Measurements from ENCODE around the gene FCAMR. TPM values are rescaled to one million over a fixed set of nuclear protein-coding genes. Genes with fewer than 3 reads are reported as not detected.
A peak's percentile ranks its signal among the peaks of the same experiment; 100 is the strongest.

The FCAMR gene
- polyA plus RNA-seq, 3 donors, result not detected

- Histone ChIP-seq H2AFZ (ENCODE audit: insufficient read depth, low read depth, low read length, poor library complexity, severe bottlenecking) (peak overlapping the region; percentile 37), H3K4me3 (replicated peaks in 1 of 3; ENCODE audit: low read depth in 2 of 3, low read length in 3 of 3) (peak overlapping the region in 1 of 3 experiments; percentile 49)
- H3K36me3 Mint-ChIP-seq, result peaks cover 0 to 14% of the 10 kb centered on the region in 2 donors
Measured at GRCh38 chr1:206909161-206909882, 60.9 kb downstream of the FCAMR start.

DNA sequence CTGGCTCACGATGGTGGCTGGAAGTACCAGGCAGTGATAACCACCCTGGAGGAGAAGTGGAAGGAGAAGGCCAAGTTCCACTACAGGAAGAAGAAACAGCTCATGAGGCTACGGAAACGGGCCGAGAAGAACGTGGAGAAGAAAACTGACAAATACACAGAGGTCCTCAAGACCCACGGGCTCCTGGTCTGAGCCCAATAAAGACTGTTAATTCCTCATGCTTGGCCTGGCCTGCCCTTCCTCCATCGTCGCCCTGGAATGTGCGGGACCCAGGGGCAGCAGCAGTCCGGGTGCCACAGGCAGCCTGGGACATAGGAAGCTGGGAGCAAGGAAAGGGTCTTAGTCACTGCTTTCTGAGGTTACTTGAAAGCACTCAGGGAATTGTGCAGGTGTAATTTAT, 62.2 kb downstream of the FCAMR start:
- no peak overlapping the region for H3K4me2 ChIP-seq (replicated peaks; ENCODE audit: extremely low read depth, low read length, poor library complexity, severe bottlenecking)
- peaks cover 0 to 14% of the 10 kb centered on the region in 2 donors for H3K36me3 Mint-ChIP-seq
- peak overlapping the region in 1 of 2 donors; percentile 77 for H3K4me3 Mint-ChIP-seq
- H3K79me2 ChIP-seq (ENCODE audit: insufficient read depth, low read length), result no peaks in the 10 kb centered on the region
- no peak for DNase-seq
- H3K4me1 ChIP-seq (ENCODE audit: control insufficient read depth in 1 of 2, insufficient read depth in 2 of 2, low read length in 2 of 2), result peaks cover 10 to 19% of the 10 kb centered on the region in 2 donors
- no peaks in the 10 kb centered on the region for H4K20me1 ChIP-seq (ENCODE audit: insufficient read depth, low read length)
- peaks cover 30 to 36% of the 10 kb centered on the region in 2 donors for H3K27me3 ChIP-seq (ENCODE audit: control insufficient read depth in 2 of 2, insufficient read depth in 2 of 2, low read length in 2 of 2)
- peaks cover 24% of the 10 kb centered on the region for H3K4me1 Mint-ChIP-seq
- no peak overlapping the region for H3K9ac ChIP-seq (ENCODE audit: insufficient read depth, low read length, poor library complexity, severe bottlenecking)
- H2AFZ ChIP-seq (ENCODE audit: insufficient read depth, low read depth, low read length, poor library complexity, severe bottlenecking), result no peak overlapping the region
- peaks cover 32 to 51% (median 35%) of the 10 kb centered on the region in 3 donors for H3K27me3 Mint-ChIP-seq (ENCODE audit: low read depth in 3 of 3)
- no peak overlapping the region for H3K4me3 ChIP-seq (replicated peaks in 1 of 3; ENCODE audit: low read depth in 2 of 3, low read length in 3 of 3)
- H3K27ac Mint-ChIP-seq, result no peak overlapping the region
- intact Hi-C loops (cut with micrococcal nuclease), result no loop called here
- no peak overlapping the region for H3K27ac ChIP-seq (ENCODE audit: low read depth in 1 of 2, low read length in 2 of 2)
- H3K36me3 ChIP-seq (replicated peaks in 1 of 2; ENCODE audit: control insufficient read depth in 1 of 2, insufficient read depth in 2 of 2, low read length in 2 of 2), result no peaks in the 10 kb centered on the region
- TF ChIP-seq, protein P1, sequence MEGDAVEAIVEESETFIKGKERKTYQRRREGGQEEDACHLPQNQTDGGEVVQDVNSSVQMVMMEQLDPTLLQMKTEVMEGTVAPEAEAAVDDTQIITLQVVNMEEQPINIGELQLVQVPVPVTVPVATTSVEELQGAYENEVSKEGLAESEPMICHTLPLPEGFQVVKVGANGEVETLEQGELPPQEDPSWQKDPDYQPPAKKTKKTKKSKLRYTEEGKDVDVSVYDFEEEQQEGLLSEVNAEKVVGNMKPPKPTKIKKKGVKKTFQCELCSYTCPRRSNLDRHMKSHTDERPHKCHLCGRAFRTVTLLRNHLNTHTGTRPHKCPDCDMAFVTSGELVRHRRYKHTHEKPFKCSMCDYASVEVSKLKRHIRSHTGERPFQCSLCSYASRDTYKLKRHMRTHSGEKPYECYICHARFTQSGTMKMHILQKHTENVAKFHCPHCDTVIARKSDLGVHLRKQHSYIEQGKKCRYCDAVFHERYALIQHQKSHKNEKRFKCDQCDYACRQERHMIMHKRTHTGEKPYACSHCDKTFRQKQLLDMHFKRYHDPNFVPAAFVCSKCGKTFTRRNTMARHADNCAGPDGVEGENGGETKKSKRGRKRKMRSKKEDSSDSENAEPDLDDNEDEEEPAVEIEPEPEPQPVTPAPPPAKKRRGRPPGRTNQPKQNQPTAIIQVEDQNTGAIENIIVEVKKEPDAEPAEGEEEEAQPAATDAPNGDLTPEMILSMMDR (IDR thresholded peaks at IDR 0.05), result no peak
- H3K9me3 ChIP-seq (replicated peaks in 1 of 2; ENCODE audit: control insufficient read depth in 1 of 2, insufficient read depth in 1 of 2, low read length in 2 of 2), result no peaks in the 10 kb centered on the region
- H3K9me3 Mint-ChIP-seq, result peaks cover 0 to 18% (median 2%) of the 10 kb centered on the region in 7 donors
- WGBS (ENCODE audit: insufficient coverage), result 93% methylated on average over 10 of the region's 10 CpGs

More at GRCh38 chr1:206909161-206909882, 60.9 kb downstream of the FCAMR start:
- TF ChIP-seq, protein P1 (IDR thresholded peaks at IDR 0.05), result no peak
- peaks cover 0 to 19% (median 2%) of the 10 kb centered on the region in 7 donors for H3K9me3 Mint-ChIP-seq
- Histone ChIP-seq H3K9me3 (replicated peaks in 1 of 2; ENCODE audit: control insufficient read depth in 1 of 2, insufficient read depth in 1 of 2, low read length in 2 of 2) (no peaks in the 10 kb centered on the region), H3K27me3 (ENCODE audit: control insufficient read depth in 2 of 2, insufficient read depth in 2 of 2, low read length in 2 of 2) (peaks cover 30 to 43% of the 10 kb centered on the region in 2 donors), H3K36me3 (replicated peaks in 1 of 2; ENCODE audit: control insufficient read depth in 1 of 2, insufficient read depth in 2 of 2, low read length in 2 of 2) (no peaks in the 10 kb centered on the region), H3K27ac (ENCODE audit: low read depth in 1 of 2, low read length in 2 of 2) (no peak overlapping the region), H3K4me2 (replicated peaks; ENCODE audit: extremely low read depth, low read length, poor library complexity, severe bottlenecking) (peak overlapping the region; percentile 68), H3K4me1 (ENCODE audit: control insufficient read depth in 1 of 2, insufficient read depth in 2 of 2, low read length in 2 of 2) (peaks cover 10 to 19% of the 10 kb centered on the region in 2 donors), H3K9ac (ENCODE audit: insufficient read depth, low read length, poor library complexity, severe bottlenecking) (no peak overlapping the region), H4K20me1 (ENCODE audit: insufficient read depth, low read length) (no peaks in the 10 kb centered on the region), H3K79me2 (ENCODE audit: insufficient read depth, low read length) (no peaks in the 10 kb centered on the region)
- intact Hi-C loops (cut with micrococcal nuclease), result no loop called here
- DNase-seq, result no peak
- under 1% methylated on average over 68 of the region's 69 CpGs for WGBS (ENCODE audit: insufficient coverage)
- H3K27me3 Mint-ChIP-seq (ENCODE audit: low read depth in 3 of 3), result peaks cover 36 to 58% (median 36%) of the 10 kb centered on the region in 3 donors
- no peak overlapping the region for H3K27ac Mint-ChIP-seq
- peak overlapping the region in 1 of 2 donors; percentile 73 for H3K4me3 Mint-ChIP-seq
- H3K4me1 Mint-ChIP-seq, result peaks cover 24% of the 10 kb centered on the region

Other genes starting within 250 kb of the FCAMR start
- under 1 TPM in 1 of 3 donors, not detected in 2; 0.41 TPM for gene IL19, start 199.7 kb downstream of the FCAMR start, polyA plus RNA-seq
- 10 to 100 TPM in 1 of 3 donors, 1 to 10 TPM in 2; 4.1 to 68.1 (median 7.8) TPM for gene IL10, start 198.0 kb downstream of the FCAMR start, polyA plus RNA-seq
- not detected for gene IL20, start 104.8 kb downstream of the FCAMR start, polyA plus RNA-seq
- under 1 TPM in 1 of 3 donors, not detected in 2; 0.16 TPM for gene IL24, start 73.0 kb downstream of the FCAMR start, polyA plus RNA-seq
- 1 to 10 TPM; 1.9 to 3.0 (median 2.2) TPM for gene FCMR, start 48.5 kb downstream of the FCAMR start, polyA plus RNA-seq
- gene PIGR, start 24.0 kb downstream of the FCAMR start, polyA plus RNA-seq, result under 1 TPM in 1 of 3 donors, not detected in 2; 0.01 TPM
- under 1 TPM in 2 of 3 donors, not detected in 1; 0.03 to 0.04 TPM for gene C1orf116, start 62.3 kb upstream of the FCAMR start, polyA plus RNA-seq
- 1 to 10 TPM; 1.6 to 8.2 (median 1.7) TPM for gene YOD1, start 80.7 kb upstream of the FCAMR start, polyA plus RNA-seq
- gene PFKFB2, start 82.8 kb upstream of the FCAMR start, polyA plus RNA-seq, result 1 to 10 TPM; 2.1 to 6.9 (median 2.3) TPM
- not detected for gene C4BPB, start 118.4 kb upstream of the FCAMR start, polyA plus RNA-seq
- under 1 TPM; 0.09 to 0.25 (median 0.13) TPM for gene C4BPA, start 133.8 kb upstream of the FCAMR start, polyA plus RNA-seq

Measured in CD14-positive monocyte (primary cell).